ENCODE data around the gene BCAR3.
A peak's percentile ranks its signal among the peaks of the same experiment; 100 is the strongest.

Gene BCAR3

DNA sequence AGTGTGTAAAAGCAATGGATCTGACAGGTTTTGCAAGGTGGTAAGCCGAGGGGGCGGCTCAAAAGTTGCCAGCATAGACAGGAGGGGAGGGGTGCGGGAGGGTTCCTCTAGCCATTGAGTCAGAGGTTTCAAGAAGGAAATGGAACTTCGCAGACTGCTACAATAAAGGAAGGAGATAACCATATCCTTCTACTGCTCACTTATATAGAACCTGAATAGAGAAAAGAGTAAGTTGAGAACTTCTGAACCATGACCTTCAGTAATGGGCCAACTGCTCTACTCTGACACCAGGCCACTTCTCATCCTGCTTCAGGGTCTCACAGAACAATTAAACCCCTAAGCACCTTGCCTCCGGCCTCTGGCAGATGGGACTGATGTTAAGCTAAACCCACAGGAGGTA, 26.3 kb upstream of the BCAR3 start:
- TF ChIP-seq, protein P1, sequence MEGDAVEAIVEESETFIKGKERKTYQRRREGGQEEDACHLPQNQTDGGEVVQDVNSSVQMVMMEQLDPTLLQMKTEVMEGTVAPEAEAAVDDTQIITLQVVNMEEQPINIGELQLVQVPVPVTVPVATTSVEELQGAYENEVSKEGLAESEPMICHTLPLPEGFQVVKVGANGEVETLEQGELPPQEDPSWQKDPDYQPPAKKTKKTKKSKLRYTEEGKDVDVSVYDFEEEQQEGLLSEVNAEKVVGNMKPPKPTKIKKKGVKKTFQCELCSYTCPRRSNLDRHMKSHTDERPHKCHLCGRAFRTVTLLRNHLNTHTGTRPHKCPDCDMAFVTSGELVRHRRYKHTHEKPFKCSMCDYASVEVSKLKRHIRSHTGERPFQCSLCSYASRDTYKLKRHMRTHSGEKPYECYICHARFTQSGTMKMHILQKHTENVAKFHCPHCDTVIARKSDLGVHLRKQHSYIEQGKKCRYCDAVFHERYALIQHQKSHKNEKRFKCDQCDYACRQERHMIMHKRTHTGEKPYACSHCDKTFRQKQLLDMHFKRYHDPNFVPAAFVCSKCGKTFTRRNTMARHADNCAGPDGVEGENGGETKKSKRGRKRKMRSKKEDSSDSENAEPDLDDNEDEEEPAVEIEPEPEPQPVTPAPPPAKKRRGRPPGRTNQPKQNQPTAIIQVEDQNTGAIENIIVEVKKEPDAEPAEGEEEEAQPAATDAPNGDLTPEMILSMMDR (IDR thresholded peaks at IDR 0.05; ENCODE audit: low read depth, low read length), result no peak
- in situ Hi-C loops (cut with HindIII; ENCODE audit: low sequenced_read_pairs), result no loop called here
- DNase-seq (ENCODE audit: low read depth, low spot score), result no peak

DNA sequence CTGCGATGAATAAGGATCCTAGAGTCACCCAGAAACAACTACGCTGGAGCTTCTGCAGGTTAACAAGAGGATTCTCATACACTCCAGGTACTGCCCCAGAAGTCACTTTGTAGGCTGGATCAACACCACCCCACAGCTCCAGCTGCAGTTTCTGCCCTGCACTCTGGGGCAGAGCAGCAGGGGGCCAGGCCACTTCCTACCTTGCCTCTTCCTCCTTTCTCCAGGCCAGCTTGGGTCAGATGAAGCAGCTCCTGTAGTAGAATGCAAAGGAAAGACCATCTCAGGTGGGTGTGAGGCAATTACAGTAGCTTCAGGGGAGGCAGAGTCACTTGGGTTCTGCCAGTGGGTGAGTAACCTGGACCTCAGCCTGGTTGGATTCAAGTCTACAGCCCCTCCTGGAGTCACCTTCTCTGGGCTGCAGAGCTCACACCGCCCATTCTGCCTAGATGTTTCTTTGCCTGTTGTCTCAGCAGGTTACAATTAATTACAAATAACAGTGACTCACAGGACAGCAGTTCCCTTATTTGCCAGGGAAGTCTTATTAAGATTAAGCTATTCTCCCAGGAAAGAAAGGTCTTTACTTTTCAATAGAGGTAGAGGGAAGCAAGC, 24.4 kb upstream of the BCAR3 start:
- in situ Hi-C loops (cut with HindIII; ENCODE audit: low sequenced_read_pairs), result no loop called here
- DNase-seq (ENCODE audit: low read depth, low spot score), result peak; percentile 17
- TF ChIP-seq, protein P1 (IDR thresholded peaks at IDR 0.05; ENCODE audit: low read depth, low read length), result no peak
- H3K4me3 ChIP-seq (ENCODE audit: low read depth, low read length), result no peak overlapping the region

More for the DNA sequence above, 26.3 kb upstream of the BCAR3 start:
- H3K4me3 ChIP-seq (ENCODE audit: low read depth, low read length), result no peak overlapping the region

DNA sequence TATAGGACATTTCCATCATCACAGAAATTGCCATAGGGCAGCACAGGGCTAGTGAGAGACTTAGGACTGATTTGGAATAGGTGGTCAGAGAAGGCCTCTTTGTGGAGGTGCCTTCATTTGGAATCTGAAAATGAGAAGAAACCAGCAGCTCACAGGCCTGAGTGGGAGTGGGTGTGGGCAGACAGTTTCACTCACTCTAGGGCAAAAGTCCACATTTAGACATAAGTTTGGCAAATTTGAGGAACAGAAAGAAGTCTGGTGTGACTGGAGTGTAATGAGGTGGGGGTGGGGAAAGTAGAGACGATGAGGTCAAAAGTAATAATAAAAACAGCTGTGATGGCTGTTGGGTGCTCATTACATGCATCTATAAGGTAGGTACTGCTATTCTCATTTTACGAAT, 22.4 kb upstream of the BCAR3 start:
- no peak for DNase-seq (ENCODE audit: low read depth, low spot score)
- TF ChIP-seq, protein P1 (IDR thresholded peaks at IDR 0.05; ENCODE audit: low read depth, low read length), result no peak
- in situ Hi-C loops (cut with HindIII; ENCODE audit: low sequenced_read_pairs), result no loop called here
- H3K4me3 ChIP-seq (ENCODE audit: low read depth, low read length), result no peak overlapping the region

DNA sequence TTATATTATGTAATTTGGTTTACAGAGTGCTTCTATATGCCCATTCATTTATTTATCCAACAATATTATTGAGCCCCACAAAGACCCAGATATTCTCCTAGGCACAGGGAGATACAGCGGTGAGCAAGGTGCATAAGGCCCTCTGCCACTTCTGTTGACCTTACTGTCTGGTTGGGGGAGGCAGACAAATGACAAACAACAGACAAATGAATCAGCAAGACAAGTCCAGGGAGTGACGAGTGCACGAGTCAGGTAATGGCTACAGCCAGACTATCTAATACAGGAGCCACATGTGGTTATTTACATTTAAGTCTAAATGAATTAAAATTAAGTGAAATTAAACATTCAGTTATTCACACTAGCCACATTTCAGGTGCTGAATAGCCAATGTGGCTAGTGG, 22.0 kb upstream of the BCAR3 start:
- TF ChIP-seq, protein P1 (IDR thresholded peaks at IDR 0.05; ENCODE audit: low read depth, low read length), result no peak
- H3K4me3 ChIP-seq (ENCODE audit: low read depth, low read length), result no peak overlapping the region
- in situ Hi-C loops (cut with HindIII; ENCODE audit: low sequenced_read_pairs), result no loop called here
- DNase-seq (ENCODE audit: low read depth, low spot score), result no peak

DNA sequence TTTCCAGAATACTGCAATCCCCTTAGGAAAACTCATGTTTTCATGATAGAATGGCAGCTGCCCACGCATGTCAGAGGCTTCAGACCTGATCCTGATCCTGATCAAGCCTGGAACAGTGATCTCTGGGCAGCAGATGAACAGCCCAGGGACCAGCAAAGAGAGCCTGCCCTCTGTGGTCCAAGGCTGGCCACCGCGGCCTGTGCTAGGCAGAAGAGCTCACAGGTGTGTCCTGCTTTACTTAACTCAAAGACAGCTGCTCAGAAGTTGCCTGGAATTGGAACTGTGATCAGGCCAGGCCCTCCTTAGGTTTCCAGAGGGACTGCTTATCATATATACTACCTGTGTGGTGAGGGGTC, 21.2 kb upstream of the BCAR3 start:
- TF ChIP-seq, protein P1 (IDR thresholded peaks at IDR 0.05; ENCODE audit: low read depth, low read length), result peak; percentile 28
- no peak overlapping the region for H3K4me3 ChIP-seq (ENCODE audit: low read depth, low read length)
- no peak for DNase-seq (ENCODE audit: low read depth, low spot score)
- in situ Hi-C loops (cut with HindIII; ENCODE audit: low sequenced_read_pairs), result no loop called here

DNA sequence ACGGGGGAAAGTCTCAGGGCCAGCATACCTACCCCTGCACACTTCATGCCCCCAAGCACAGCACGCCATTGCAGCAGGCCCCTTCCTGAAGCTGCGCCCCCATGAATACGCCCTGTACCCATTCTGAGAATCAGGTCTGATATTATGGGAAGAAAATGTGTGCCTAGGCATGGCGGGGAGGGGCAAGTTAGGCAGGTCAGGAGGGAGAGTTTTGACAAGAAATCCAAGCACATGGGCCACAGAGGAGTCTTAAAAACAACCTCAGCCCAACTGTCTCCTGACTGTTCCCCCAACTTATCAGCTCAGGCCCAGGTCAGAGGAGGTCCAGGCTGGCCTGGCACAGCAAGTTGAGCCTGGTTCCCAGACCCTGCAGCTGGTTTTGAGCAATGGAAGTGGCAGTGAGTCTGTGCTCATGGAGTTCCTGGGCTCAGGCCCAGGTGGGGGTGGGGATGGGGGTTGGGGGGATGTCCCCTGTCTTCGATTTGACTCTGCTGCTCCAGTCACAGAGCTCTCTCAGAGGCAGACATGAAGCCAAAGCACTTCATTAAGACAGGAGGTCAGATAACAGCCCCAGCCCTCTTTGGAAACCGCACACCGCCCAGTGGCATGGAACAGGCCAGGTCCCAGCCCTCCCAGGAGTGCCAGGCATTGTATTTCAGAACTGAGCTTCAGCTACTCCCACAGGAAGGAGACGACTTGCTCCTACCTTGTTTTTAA, 20.6 kb upstream of the BCAR3 start:
- TF ChIP-seq, protein P1 (IDR thresholded peaks at IDR 0.05; ENCODE audit: low read depth, low read length), result no peak
- no peak overlapping the region for H3K4me3 ChIP-seq (ENCODE audit: low read depth, low read length)
- no peak for DNase-seq (ENCODE audit: low read depth, low spot score)
- in situ Hi-C loops (cut with HindIII; ENCODE audit: low sequenced_read_pairs), result no loop called here
